ENCODE data around the gene CFAP46. TPM values are rescaled to one million over a fixed set of nuclear protein-coding genes. Genes with fewer than 3 reads are reported as not detected.

Gene CFAP46
- total RNA-seq, 6 experiments from 2014 or later = 0.31 to 1.4 (median 0.32) TPM; not detected in 1

DNA sequence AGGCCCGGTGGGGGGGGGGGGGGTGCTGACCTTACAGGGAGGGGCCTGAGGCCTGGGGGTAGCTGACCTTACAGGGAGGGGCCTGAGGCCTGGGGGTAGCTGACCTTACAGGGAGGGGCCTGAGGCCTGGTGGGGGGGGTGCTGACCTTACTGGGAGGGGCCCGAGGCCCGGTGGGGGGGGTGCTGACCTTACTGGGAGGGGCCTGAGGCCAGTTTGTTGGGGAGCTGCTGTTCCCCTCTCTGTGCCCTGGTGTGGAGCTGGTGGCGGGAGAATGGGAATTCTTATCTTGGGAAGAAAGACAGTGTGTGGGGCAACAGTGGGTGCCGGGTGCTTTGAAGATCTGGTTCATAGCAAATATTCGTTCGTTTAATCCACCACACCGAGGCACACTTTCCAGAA lies 46.6 kb upstream of the CFAP46 start:
- DNase-seq = no peak

DNA sequence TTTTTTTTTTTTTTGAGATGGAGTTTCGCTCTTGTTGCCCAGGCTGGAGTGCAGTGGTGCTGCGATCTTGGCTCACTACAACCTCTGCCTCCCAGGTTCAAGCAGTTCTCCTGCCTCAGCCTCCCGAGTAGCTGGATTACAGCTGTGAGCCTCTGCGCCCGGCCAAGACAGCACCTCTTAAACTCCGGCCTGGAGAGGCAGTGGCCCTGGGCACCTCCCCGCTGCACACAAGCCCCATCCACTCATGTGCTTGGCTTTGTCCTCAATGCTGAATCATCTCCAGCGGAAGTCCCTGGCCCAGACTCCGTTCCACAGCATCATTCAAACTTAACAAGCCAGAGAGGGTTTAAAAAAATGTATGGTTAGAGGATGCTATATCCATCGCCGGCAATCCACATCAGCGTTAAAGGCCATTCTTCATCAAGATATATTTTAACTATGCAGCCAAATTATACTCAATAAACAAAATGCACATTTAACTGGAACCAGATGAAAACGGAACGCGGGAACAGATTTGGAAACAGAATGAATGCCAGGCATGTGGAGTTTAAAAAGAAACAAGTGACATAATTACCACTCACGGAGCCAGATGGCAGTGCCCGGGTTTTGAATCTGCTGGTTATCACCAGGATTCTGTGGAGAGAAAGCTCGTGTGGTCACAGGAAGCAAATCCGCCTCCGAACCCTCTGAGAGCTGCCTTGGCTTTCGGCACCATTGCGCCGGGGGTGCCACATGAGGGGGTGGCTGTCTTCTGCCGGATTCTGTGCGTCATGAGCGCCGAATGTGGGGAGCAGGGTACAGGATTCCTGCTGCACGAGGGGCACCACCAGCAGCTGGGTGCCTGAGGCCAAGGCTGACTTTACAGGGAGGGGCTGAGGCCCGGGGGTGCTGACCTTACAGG lies 45.6 kb upstream of the CFAP46 start:
- Mint-ChIP-seq H3K27ac (peak overlapping the region; percentile 92), H3K4me3 (peak overlapping the region; percentile 86), H3K9me3 (no peaks in the 10 kb centered on the region), H3K27me3 (ENCODE audit: insufficient read depth) (peaks cover 4% of the 10 kb centered on the region; the same call in 1 of the 2 replicates), H3K36me3 (ENCODE audit: low read depth) (no peaks in the 10 kb centered on the region), H3K4me1 (ENCODE audit: low read depth) (peaks cover 16% of the 10 kb centered on the region)
- peak; percentile 94 for DNase-seq
- TF ChIP-seq CTCF (IDR thresholded peaks at IDR 0.05) = no peak

More for the DNA sequence above, 46.6 kb upstream of the CFAP46 start:
- H3K27me3 Mint-ChIP-seq (ENCODE audit: insufficient read depth) = peaks cover 4% of the 10 kb centered on the region; the same call in 1 of the 2 replicates
- peaks cover 16% of the 10 kb centered on the region for H3K4me1 Mint-ChIP-seq (ENCODE audit: low read depth)
- no peak overlapping the region for H3K27ac Mint-ChIP-seq
- H3K4me3 Mint-ChIP-seq = no peak overlapping the region
- TF ChIP-seq CTCF (IDR thresholded peaks at IDR 0.05) = no peak
- no peaks in the 10 kb centered on the region for H3K36me3 Mint-ChIP-seq (ENCODE audit: low read depth)
- no peaks in the 10 kb centered on the region for H3K9me3 Mint-ChIP-seq

- no peak for TF ChIP-seq CTCF (IDR thresholded peaks at IDR 0.05)
- DNase-seq = no peak
- Mint-ChIP-seq H3K4me3 (peak overlapping the region; percentile 86), H3K27me3 (ENCODE audit: insufficient read depth) (peaks cover 6% of the 10 kb centered on the region; the same call in 1 of the 2 replicates), H3K27ac (peak overlapping the region; percentile 92), H3K36me3 (ENCODE audit: low read depth) (no peaks in the 10 kb centered on the region), H3K4me1 (ENCODE audit: low read depth) (peaks cover 16% of the 10 kb centered on the region), H3K9me3 (no peaks in the 10 kb centered on the region)
Measured at GRCh38 chr10:132986978-132987377, 44.6 kb upstream of the CFAP46 start.

DNA sequence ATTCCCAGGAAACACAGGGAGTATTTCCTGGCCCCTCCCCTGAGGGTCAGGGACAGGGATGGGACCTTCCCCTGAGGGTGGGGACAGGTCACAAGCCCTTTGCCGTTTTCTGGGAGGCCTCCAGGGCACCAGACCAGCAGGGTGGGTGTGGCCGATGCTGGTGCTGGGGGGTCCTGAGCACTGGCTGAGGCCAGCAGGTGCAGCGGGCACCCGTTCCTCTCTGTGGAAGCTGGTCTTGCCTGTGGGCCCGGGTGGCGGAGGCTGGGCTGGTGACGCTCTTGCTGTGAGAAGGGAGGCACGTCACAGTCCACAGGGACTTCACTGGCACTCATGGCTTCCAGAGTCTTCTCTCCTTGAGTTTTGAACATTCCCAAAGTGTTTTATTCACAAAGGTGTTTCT lies 44.2 kb upstream of the CFAP46 start:
- Mint-ChIP-seq H3K27me3 (ENCODE audit: insufficient read depth) (peaks cover 3% of the 10 kb centered on the region; the same call in 1 of the 2 replicates), H3K36me3 (ENCODE audit: low read depth) (no peaks in the 10 kb centered on the region), H3K4me3 (no peak overlapping the region), H3K9me3 (no peaks in the 10 kb centered on the region), H3K4me1 (ENCODE audit: low read depth) (peaks cover 16% of the 10 kb centered on the region), H3K27ac (no peak overlapping the region)
- DNase-seq = no peak
- no peak for TF ChIP-seq CTCF (IDR thresholded peaks at IDR 0.05)

DNA sequence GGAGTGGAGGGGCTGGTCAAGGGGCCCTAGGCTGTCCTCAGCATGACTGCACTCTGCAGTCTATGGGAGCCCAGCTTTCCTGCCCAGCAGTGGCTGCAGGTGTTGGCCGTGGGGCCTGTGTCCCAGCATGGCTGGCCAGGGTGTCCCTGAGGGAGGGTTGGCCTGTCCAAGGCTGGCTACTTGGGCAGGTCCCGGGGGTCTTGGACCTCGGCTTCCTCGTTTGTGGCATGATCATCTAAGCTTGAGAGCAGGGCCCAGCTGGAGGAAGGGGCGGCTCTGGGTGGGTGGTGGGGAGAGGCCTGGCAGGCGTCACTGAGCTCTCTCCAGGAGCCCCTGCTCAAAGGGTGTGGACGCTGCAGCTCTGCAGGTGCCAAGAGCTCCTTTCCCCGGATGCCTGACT lies 43.7 kb upstream of the CFAP46 start:
- no peak overlapping the region for H3K27ac Mint-ChIP-seq
- H3K36me3 Mint-ChIP-seq (ENCODE audit: low read depth) = no peaks in the 10 kb centered on the region
- H3K4me1 Mint-ChIP-seq (ENCODE audit: low read depth) = peaks cover 16% of the 10 kb centered on the region
- no peaks in the 10 kb centered on the region for H3K9me3 Mint-ChIP-seq
- no peak for DNase-seq
- H3K27me3 Mint-ChIP-seq (ENCODE audit: insufficient read depth) = 0 out of 2 replicates have a peak, but pooled peaks cover 2% of the 10 kb centered on the region
- TF ChIP-seq CTCF (IDR thresholded peaks at IDR 0.05) = no peak
- H3K4me3 Mint-ChIP-seq = no peak overlapping the region

All from HFFc6 (cell line).